OCI-LY7 (cell line): ENCODE measurements around the gene LRRC1. TPM values are rescaled to one million over a fixed set of nuclear protein-coding genes. Genes with fewer than 3 reads are reported as not detected.

Source experiments
- BruUV-seq: library from RNA; stranded (reverse); fragments of 400-500 nt; replicated peaks from 2 replicates; lab custom pipeline; 2021; lab: Mats Ljungman, UMichigan
- CTCF ChIA-PET: fragments of 300-600 bp; sonication (Branson Sonifier 250); formaldehyde crosslinking; loops from one replicate; lab custom pipeline; 2022; ENCODE audit warnings: antibody characterized with exemption; ENCODE audit not compliant: unreplicated experiment; lab: Charles Lee
- POLR2A ChIA-PET: fragments of 300-600 bp; sonication (Branson Sonifier 250); formaldehyde crosslinking; loops from one replicate; lab custom pipeline; 2022; ENCODE audit warnings: antibody characterized with exemption; lab: Charles Lee
- DNase-seq: peaks from one replicate; pipeline ENCODE4 v3.0.0-alpha.2; 2015; ENCODE audit warnings: low spot score
- H2AFZ ChIP-seq: fragments of 200-600 bp; sonication (generic), shearing (Covaris generic); 2 replicates; pipeline ENCODE4 v1.6.1; 2014; ENCODE audit warnings: mild to moderate bottlenecking, antibody characterized with exemption, low read length, moderate library complexity
- H3K27ac ChIP-seq: fragments of 200-600 bp; sonication (generic); 2 replicates; pipeline ENCODE4 v1.5.1; 2014; ENCODE audit warnings: mixed run types, low read depth, mild to moderate bottlenecking, moderate library complexity, low read length, inconsistent platforms; ENCODE audit not compliant: poor library complexity, severe bottlenecking
- H3K36me3 ChIP-seq: fragments of 200-600 bp; sonication (generic); 2 replicates; pipeline ENCODE4 v1.6.1; 2014; ENCODE audit warnings: mild to moderate bottlenecking, antibody characterized with exemption, low read length, moderate library complexity, mixed read lengths; ENCODE audit not compliant: insufficient read depth
- H3K4me1 ChIP-seq: fragments of 200-600 bp; sonication (generic); 2 replicates; pipeline ENCODE4 v1.5.1; 2014; ENCODE audit warnings: mild to moderate bottlenecking, low read length; ENCODE audit not compliant: insufficient read depth, poor library complexity, severe bottlenecking
- H3K4me2 ChIP-seq: fragments of 200-600 bp; sonication (generic); 2 replicates; pipeline ENCODE4 v1.6.1; 2014; ENCODE audit warnings: mild to moderate bottlenecking, low read length
- H3K4me3 ChIP-seq: fragments of 200-600 bp; sonication (generic); 2 replicates; pipeline ENCODE4 v1.5.1; 2014; ENCODE audit warnings: mild to moderate bottlenecking, low read depth, low read length; ENCODE audit not compliant: poor library complexity, severe bottlenecking
- H3K79me2 ChIP-seq: fragments of 200-600 bp; sonication (generic); 2 replicates; pipeline ENCODE4 v1.6.1; 2016; ENCODE audit warnings: low read depth, mild to moderate bottlenecking, low read length, moderate library complexity, mixed read lengths; ENCODE audit not compliant: insufficient read depth
- H3K9me2 ChIP-seq: fragments of 200-600 bp; sonication (generic); 2 replicates; pipeline ENCODE4 v1.6.1; 2016; ENCODE audit warnings: mild to moderate bottlenecking, low read length, mixed read lengths; ENCODE audit not compliant: insufficient read depth
- H3K9me3 ChIP-seq: fragments of 200-600 bp; sonication (generic); 2 replicates; pipeline ENCODE4 v1.6.1; 2014; ENCODE audit warnings: mild to moderate bottlenecking, mixed run types, low read length, mixed read lengths
- H4K20me1 ChIP-seq: fragments of 200-600 bp; sonication (generic); 2 replicates; pipeline ENCODE4 v1.6.1; 2014; ENCODE audit warnings: mild to moderate bottlenecking, antibody characterized with exemption, low read length, moderate library complexity, mixed read lengths; ENCODE audit not compliant: insufficient read depth
- EZH2phosphoT487 ChIP-seq: fragments of 200-600 bp; sonication (generic); IDR thresholded peaks from 2 replicates; pipeline ENCODE4 v1.6.1; 2018; ENCODE audit warnings: low read depth, borderline replicate concordance, mild to moderate bottlenecking, mixed run types, antibody characterized with exemption, low read length, moderate library complexity, mixed read lengths
- intact Hi-C: fragments of 100-400 bp; cut with micrococcal nuclease; formaldehyde crosslinking; loops from one replicate; pipeline ENCODE4 v1.10.0; 2022; ENCODE audit not compliant: unreplicated experiment
- total RNA-seq, 2 experiments: library from RNA; depleted of rRNA in 1 of 2; stranded (reverse); fragments of >200 nt in 1 of 2; shearing (Covaris generic) in 1 of 2; gene quantifications; 2 replicates each; pipeline ENCODE4 v1.2.3, GENCODE V29; 2014 to 2022
- TF ChIP-seq, protein P1 (sequence below): fragments of 200-600 bp; sonication (generic); conservative IDR thresholded peaks from 2 replicates; pipeline ENCODE4 v1.5.1; 2014; ENCODE audit warnings: mild to moderate bottlenecking, antibody characterized with exemption, low read length, moderate library complexity, mixed read lengths

The LRRC1 gene
- total RNA-seq, 2 experiments from 2014 or later, result 8.2 to 8.4 TPM

DNA sequence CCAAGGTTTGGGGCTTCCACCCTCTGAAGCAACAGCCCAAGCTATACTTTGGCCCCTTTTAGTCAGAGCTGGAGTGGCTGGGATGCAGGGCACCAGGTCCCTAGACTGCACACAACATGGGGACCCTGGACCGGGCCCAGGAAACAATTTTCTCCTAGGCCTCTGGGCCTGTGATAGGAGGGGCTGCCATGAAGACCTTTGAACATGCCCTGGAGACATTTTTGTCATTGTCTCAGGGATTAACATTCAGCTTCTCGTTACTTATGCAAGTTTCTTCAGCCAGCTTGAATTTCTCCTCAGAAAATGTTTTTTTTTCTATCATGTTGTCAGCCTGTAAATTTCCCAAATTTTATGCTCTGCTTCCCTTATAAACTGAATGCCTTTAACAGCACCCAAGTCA is 82.3 kb downstream of the LRRC1 start:
- Histone ChIP-seq H3K27ac (no peak overlapping the region), H4K20me1 (no peaks in the 10 kb centered on the region), H3K4me1 (no peaks in the 10 kb centered on the region), H3K4me2 (no peak overlapping the region), H3K9me3 (no peaks in the 10 kb centered on the region), H3K9me2 (no peaks in the 10 kb centered on the region), H3K79me2 (no peaks in the 10 kb centered on the region), H3K4me3 (no peak overlapping the region), H3K36me3 (no peaks in the 10 kb centered on the region), H2AFZ (no peak overlapping the region)
- intact Hi-C loops, result no loop called here
- TF ChIP-seq EZH2phosphoT487, result no peak
- TF ChIP-seq, protein P1, sequence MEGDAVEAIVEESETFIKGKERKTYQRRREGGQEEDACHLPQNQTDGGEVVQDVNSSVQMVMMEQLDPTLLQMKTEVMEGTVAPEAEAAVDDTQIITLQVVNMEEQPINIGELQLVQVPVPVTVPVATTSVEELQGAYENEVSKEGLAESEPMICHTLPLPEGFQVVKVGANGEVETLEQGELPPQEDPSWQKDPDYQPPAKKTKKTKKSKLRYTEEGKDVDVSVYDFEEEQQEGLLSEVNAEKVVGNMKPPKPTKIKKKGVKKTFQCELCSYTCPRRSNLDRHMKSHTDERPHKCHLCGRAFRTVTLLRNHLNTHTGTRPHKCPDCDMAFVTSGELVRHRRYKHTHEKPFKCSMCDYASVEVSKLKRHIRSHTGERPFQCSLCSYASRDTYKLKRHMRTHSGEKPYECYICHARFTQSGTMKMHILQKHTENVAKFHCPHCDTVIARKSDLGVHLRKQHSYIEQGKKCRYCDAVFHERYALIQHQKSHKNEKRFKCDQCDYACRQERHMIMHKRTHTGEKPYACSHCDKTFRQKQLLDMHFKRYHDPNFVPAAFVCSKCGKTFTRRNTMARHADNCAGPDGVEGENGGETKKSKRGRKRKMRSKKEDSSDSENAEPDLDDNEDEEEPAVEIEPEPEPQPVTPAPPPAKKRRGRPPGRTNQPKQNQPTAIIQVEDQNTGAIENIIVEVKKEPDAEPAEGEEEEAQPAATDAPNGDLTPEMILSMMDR, result no peak
- CTCF ChIA-PET, result no interaction called here
- no peak for DNase-seq
- POLR2A ChIA-PET, result interaction anchor here (0.6 kb wide), 1 partner anchor 41 kb away, joined by 3 read pairs; no protein-coding TSS in a partner anchor
- no TSS peak for BruUV-seq

DNA sequence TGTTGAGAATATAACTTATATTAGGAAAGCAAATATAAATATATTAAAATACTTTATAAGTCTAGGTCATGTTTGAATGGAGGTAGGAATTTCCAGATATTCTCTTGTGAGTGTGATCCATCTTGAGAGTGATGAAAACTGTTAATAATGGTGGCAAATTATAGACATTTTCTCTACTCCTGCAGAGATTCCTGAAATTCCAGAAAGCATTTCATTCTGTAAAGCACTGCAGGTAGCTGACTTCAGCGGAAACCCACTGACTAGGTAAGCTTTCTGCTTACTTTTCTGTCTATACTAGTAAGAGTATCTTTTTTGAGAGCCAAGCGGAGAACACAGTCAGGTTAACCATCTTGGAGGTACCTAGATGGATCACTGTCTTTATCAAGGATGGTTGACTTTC is 84.0 kb downstream of the LRRC1 start:
- Histone ChIP-seq H3K4me3 (no peak overlapping the region), H4K20me1 (no peaks in the 10 kb centered on the region), H3K27ac (no peak overlapping the region), H3K36me3 (no peaks in the 10 kb centered on the region), H3K4me2 (no peak overlapping the region), H3K79me2 (no peaks in the 10 kb centered on the region), H3K9me2 (no peaks in the 10 kb centered on the region), H3K9me3 (no peaks in the 10 kb centered on the region), H2AFZ (no peak overlapping the region), H3K4me1 (no peaks in the 10 kb centered on the region)
- intact Hi-C loops, result no loop called here
- DNase-seq, result no peak
- no peak for TF ChIP-seq EZH2phosphoT487
- TF ChIP-seq, protein P1, result no peak
- BruUV-seq, result no TSS peak
- POLR2A ChIA-PET, result no interaction called here
- CTCF ChIA-PET, result no interaction called here

DNA sequence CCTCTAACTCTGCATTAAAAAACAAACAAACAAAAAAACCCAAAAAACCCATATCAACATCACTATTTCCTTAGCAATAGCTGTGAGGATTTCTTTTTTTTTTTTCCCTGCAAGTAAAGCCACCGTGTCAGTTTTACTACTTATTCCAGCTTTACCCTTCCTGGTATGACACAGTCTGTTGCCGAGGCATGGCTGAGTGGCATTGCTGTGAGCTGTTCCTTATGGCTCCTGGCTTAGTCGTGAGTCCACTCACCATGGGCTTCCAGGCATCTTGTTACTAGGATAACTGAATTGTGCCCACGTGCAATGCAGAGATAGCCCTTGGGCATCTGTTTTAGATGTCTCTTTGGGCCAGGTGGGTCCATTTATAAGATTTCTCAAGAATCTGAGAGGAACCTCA is 84.8 kb downstream of the LRRC1 start:
- no TSS peak for BruUV-seq
- CTCF ChIA-PET, result no interaction called here
- Histone ChIP-seq H3K79me2 (no peaks in the 10 kb centered on the region), H3K4me2 (no peak overlapping the region), H3K4me1 (no peaks in the 10 kb centered on the region), H3K27ac (no peak overlapping the region), H3K9me2 (no peaks in the 10 kb centered on the region), H2AFZ (no peak overlapping the region), H3K4me3 (no peak overlapping the region), H3K36me3 (no peaks in the 10 kb centered on the region), H4K20me1 (no peaks in the 10 kb centered on the region), H3K9me3 (no peaks in the 10 kb centered on the region)
- POLR2A ChIA-PET, result no interaction called here
- no peak for DNase-seq
- intact Hi-C loops, result no loop called here
- no peak for TF ChIP-seq EZH2phosphoT487
- TF ChIP-seq, protein P1, result no peak
